Mesendoderm (in vitro differentiated cells): ENCODE measurements around the gene MGAT4A.

Experiments used
- DNase-seq: peaks from one replicate; pipeline ENCODE4 v3.0.0; 2013
- H2AK5ac ChIP-seq: 2 replicates; pipeline ENCODE4 v1.6.1; 2013; ENCODE audit warnings: low read length, inconsistent platforms
- H2BK120ac ChIP-seq: 2 replicates; pipeline ENCODE4 v1.6.1; 2013; ENCODE audit warnings: low read depth, mild to moderate bottlenecking, low read length, moderate library complexity, mixed read lengths
- H2BK15ac ChIP-seq: replicated peaks from 2 replicates; pipeline ENCODE4 v1.6.1; 2013; ENCODE audit warnings: low read depth, mild to moderate bottlenecking, moderate library complexity
- H2BK5ac ChIP-seq: 2 replicates; pipeline ENCODE4 v1.6.1; 2013; ENCODE audit warnings: low read length, inconsistent platforms
- H3K18ac ChIP-seq: 2 replicates; pipeline ENCODE4 v1.6.1; 2013; ENCODE audit warnings: mild to moderate bottlenecking, low read length, mixed read lengths
- H3K23ac ChIP-seq: one replicate; pipeline ENCODE4 v1.6.1; 2013; ENCODE audit warnings: low read length
- H3K27ac ChIP-seq: 2 replicates; pipeline ENCODE4 v1.5.1; 2013; ENCODE audit warnings: low read depth, mild to moderate bottlenecking, inconsistent platforms, low read length, moderate library complexity
- H3K27me3 ChIP-seq: 2 replicates; pipeline ENCODE4 v1.6.1; 2013; ENCODE audit warnings: low read length, control low read depth, mild to moderate bottlenecking, inconsistent platforms; ENCODE audit not compliant: insufficient read depth, poor library complexity
- H3K36me3 ChIP-seq: 2 replicates; pipeline ENCODE4 v1.6.1; 2013; ENCODE audit warnings: low read length, inconsistent platforms; ENCODE audit not compliant: control insufficient read depth, insufficient read depth
- H3K4ac ChIP-seq: one replicate; pipeline ENCODE4 v1.6.1; 2013; ENCODE audit warnings: low read depth, mild to moderate bottlenecking, low read length, moderate library complexity
- H3K4me1 ChIP-seq: 2 replicates; pipeline ENCODE4 v1.6.1; 2013; ENCODE audit warnings: low read depth, low read length, inconsistent platforms; ENCODE audit not compliant: control insufficient read depth
- H3K4me2 ChIP-seq: 2 replicates; pipeline ENCODE4 v1.6.1; 2013; ENCODE audit warnings: low read length
- H3K4me3 ChIP-seq: 2 replicates; pipeline ENCODE4 v1.5.1; 2013; ENCODE audit warnings: mild to moderate bottlenecking, low read length
- H3K56ac ChIP-seq: one replicate; pipeline ENCODE4 v1.6.1; 2013; ENCODE audit warnings: low read length
- H3K79me1 ChIP-seq: 2 replicates; pipeline ENCODE4 v1.6.1; 2013; ENCODE audit warnings: low read length, inconsistent platforms
- H3K79me2 ChIP-seq: 2 replicates; pipeline ENCODE4 v1.6.1; 2013; ENCODE audit warnings: mild to moderate bottlenecking, low read length; ENCODE audit not compliant: control insufficient read depth, insufficient read depth
- H3K9ac ChIP-seq: 2 replicates; pipeline ENCODE4 v1.6.1; 2013; ENCODE audit warnings: low read length, inconsistent platforms
- H4K5ac ChIP-seq: one replicate; pipeline ENCODE4 v1.6.1; 2013; ENCODE audit warnings: low read length
- H4K8ac ChIP-seq: one replicate; pipeline ENCODE4 v1.6.1; 2013; ENCODE audit warnings: low read depth, mild to moderate bottlenecking, control low read depth, low read length, moderate library complexity
- WGBS: extraction: QIAGEN DNeasy Blood & Tissue Kit; methylation state at CpG from one replicate; pipeline ENCODE4 v1.1.7; 2013; ENCODE audit warnings: low lambda C conversion rate, missing lambda C conversion rate; ENCODE audit not compliant: insufficient coverage; ENCODE audit errors: extremely low coverage; 5-methylcytosine and 5-hydroxymethylcytosine counted together

The MGAT4A gene

GRCh38 chr2:98578231-98578630, 152.7 kb downstream of the MGAT4A start:
- no CpG with 5 or more reads among the region's 9 CpGs for WGBS
- no peak overlapping the region for H3K18ac ChIP-seq
- peaks cover 4% of the 10 kb centered on the region for H3K36me3 ChIP-seq

GRCh38 chr2:98577313-98577712, 153.6 kb downstream of the MGAT4A start:
- H3K4me1 ChIP-seq = no peaks in the 10 kb centered on the region
- no peak overlapping the region for H3K9ac ChIP-seq
- no peaks in the 10 kb centered on the region for H3K27me3 ChIP-seq
- no peaks in the 10 kb centered on the region for H3K79me2 ChIP-seq
- no peak overlapping the region for H3K18ac ChIP-seq
- no peak overlapping the region for H2AK5ac ChIP-seq
- H2BK15ac ChIP-seq = no peak overlapping the region
- no peak overlapping the region for H4K8ac ChIP-seq
- H3K23ac ChIP-seq = no peak overlapping the region
- H2BK120ac ChIP-seq = no peak overlapping the region
- H2BK5ac ChIP-seq = no peak overlapping the region
- no CpG with 5 or more reads among the region's 10 CpGs for WGBS
- H3K36me3 ChIP-seq = peaks cover 4% of the 10 kb centered on the region
- no peak overlapping the region for H3K4ac ChIP-seq
- no peak for DNase-seq
- H3K56ac ChIP-seq = no peak overlapping the region
- no peak overlapping the region for H3K27ac ChIP-seq
- no peak overlapping the region for H3K4me3 ChIP-seq
- H3K79me1 ChIP-seq = no peaks in the 10 kb centered on the region
- H3K4me2 ChIP-seq = no peak overlapping the region
- H4K5ac ChIP-seq = no peak overlapping the region

More at GRCh38 chr2:98578231-98578630, 152.7 kb downstream of the MGAT4A start:
- no peak overlapping the region for H2BK120ac ChIP-seq
- no peak overlapping the region for H3K4ac ChIP-seq
- H3K56ac ChIP-seq = no peak overlapping the region
- DNase-seq = no peak
- H3K23ac ChIP-seq = no peak overlapping the region
- H4K8ac ChIP-seq = no peak overlapping the region
- no peak overlapping the region for H3K27ac ChIP-seq
- H4K5ac ChIP-seq = no peak overlapping the region
- no peak overlapping the region for H2AK5ac ChIP-seq
- H3K9ac ChIP-seq = no peak overlapping the region
- no peak overlapping the region for H3K4me3 ChIP-seq
- no peaks in the 10 kb centered on the region for H3K79me1 ChIP-seq
- H2BK5ac ChIP-seq = no peak overlapping the region
- no peak overlapping the region for H2BK15ac ChIP-seq
- no peaks in the 10 kb centered on the region for H3K27me3 ChIP-seq
- H3K4me1 ChIP-seq = no peaks in the 10 kb centered on the region
- no peak overlapping the region for H3K4me2 ChIP-seq
- no peaks in the 10 kb centered on the region for H3K79me2 ChIP-seq

GRCh38 chr2:98576666-98577312, 154.1 kb downstream of the MGAT4A start:
- Histone ChIP-seq H3K27me3 (no peaks in the 10 kb centered on the region), H3K23ac (no peak overlapping the region), H4K8ac (no peak overlapping the region), H2AK5ac (no peak overlapping the region), H3K4me2 (no peak overlapping the region), H3K18ac (no peak overlapping the region), H4K5ac (no peak overlapping the region), H3K4me1 (no peaks in the 10 kb centered on the region), H3K56ac (no peak overlapping the region), H3K27ac (no peak overlapping the region), H3K4ac (no peak overlapping the region), H2BK120ac (no peak overlapping the region), H3K79me1 (no peaks in the 10 kb centered on the region), H2BK15ac (no peak overlapping the region), H3K9ac (no peak overlapping the region), H3K4me3 (no peak overlapping the region), H3K79me2 (no peaks in the 10 kb centered on the region), H2BK5ac (no peak overlapping the region), H3K36me3 (peaks cover 4% of the 10 kb centered on the region)
- DNase-seq = no peak
- WGBS = no CpG with 5 or more reads among the region's 22 CpGs

GRCh38 chr2:98573426-98573825, 157.5 kb downstream of the MGAT4A start:
- Histone ChIP-seq H3K36me3 (peaks cover 19% of the 10 kb centered on the region), H3K4me2 (no peak overlapping the region), H3K4me1 (no peaks in the 10 kb centered on the region), H3K23ac (no peak overlapping the region), H2BK5ac (no peak overlapping the region), H3K79me1 (no peaks in the 10 kb centered on the region), H3K4ac (no peak overlapping the region), H4K8ac (no peak overlapping the region), H2AK5ac (no peak overlapping the region), H4K5ac (no peak overlapping the region), H2BK15ac (no peak overlapping the region), H3K27ac (no peak overlapping the region), H3K56ac (no peak overlapping the region), H3K27me3 (no peaks in the 10 kb centered on the region), H3K9ac (no peak overlapping the region), H3K18ac (no peak overlapping the region), H3K4me3 (no peak overlapping the region), H2BK120ac (no peak overlapping the region), H3K79me2 (no peaks in the 10 kb centered on the region)
- WGBS = no CpG with 5 or more reads among the region's 13 CpGs
- DNase-seq = no peak

GRCh38 chr2:98572676-98573075, 158.3 kb downstream of the MGAT4A start:
- no peak overlapping the region for H3K23ac ChIP-seq
- no peak overlapping the region for H3K4me3 ChIP-seq
- H3K4me1 ChIP-seq = no peaks in the 10 kb centered on the region
- H2AK5ac ChIP-seq = no peak overlapping the region
- H3K18ac ChIP-seq = no peak overlapping the region
- no peak overlapping the region for H3K27ac ChIP-seq
- peaks cover 19% of the 10 kb centered on the region for H3K36me3 ChIP-seq
- no peak overlapping the region for H2BK120ac ChIP-seq
- no peak overlapping the region for H3K9ac ChIP-seq
- H4K5ac ChIP-seq = no peak overlapping the region
- no peaks in the 10 kb centered on the region for H3K79me1 ChIP-seq
- H3K4me2 ChIP-seq = no peak overlapping the region
- H4K8ac ChIP-seq = no peak overlapping the region
- H3K56ac ChIP-seq = no peak overlapping the region
- no peaks in the 10 kb centered on the region for H3K79me2 ChIP-seq
- no peaks in the 10 kb centered on the region for H3K27me3 ChIP-seq
- DNase-seq = no peak
- H2BK15ac ChIP-seq = no peak overlapping the region
- no CpG with 5 or more reads among the region's 15 CpGs for WGBS
- no peak overlapping the region for H3K4ac ChIP-seq
- no peak overlapping the region for H2BK5ac ChIP-seq

GRCh38 chr2:98572211-98572610, 158.7 kb downstream of the MGAT4A start:
- Histone ChIP-seq H2BK120ac (no peak overlapping the region), H3K27ac (no peak overlapping the region), H3K9ac (no peak overlapping the region), H2BK5ac (no peak overlapping the region), H3K36me3 (peaks cover 19% of the 10 kb centered on the region), H3K4me2 (no peak overlapping the region), H3K4ac (no peak overlapping the region), H3K79me2 (no peaks in the 10 kb centered on the region), H4K5ac (no peak overlapping the region), H3K27me3 (no peaks in the 10 kb centered on the region), H3K79me1 (no peaks in the 10 kb centered on the region), H2BK15ac (no peak overlapping the region), H3K23ac (no peak overlapping the region), H4K8ac (no peak overlapping the region), H2AK5ac (no peak overlapping the region), H3K4me3 (no peak overlapping the region), H3K18ac (no peak overlapping the region), H3K4me1 (no peaks in the 10 kb centered on the region), H3K56ac (no peak overlapping the region)
- no CpG with 5 or more reads among the region's 5 CpGs for WGBS
- DNase-seq = no peak
